RPMI7951 (cell line): ENCODE measurements around the gene ALDH1A3. TPM values are rescaled to one million over a fixed set of nuclear protein-coding genes. Genes with fewer than 3 reads are reported as not detected.
"Not testable (repeated sequence)": the region's sequence is repeated elsewhere in the genome, so short reads cannot be mapped to it uniquely, and the experiment has no call there.

Experiments used
- DNase-seq: peaks from one replicate; pipeline ENCODE4 v3.0.0-alpha.2; 2012; ENCODE audit warnings: low read depth
- total RNA-seq: library from RNA; depleted of rRNA; stranded (reverse); fragments of >200 nt; shearing (Covaris generic); gene quantifications from 2 replicates; pipeline ENCODE4 v1.2.3, GENCODE V29; 2014; rRNA removed

The ALDH1A3 gene
- 158 and 217 TPM in 2 replicates for total RNA-seq

DNA sequence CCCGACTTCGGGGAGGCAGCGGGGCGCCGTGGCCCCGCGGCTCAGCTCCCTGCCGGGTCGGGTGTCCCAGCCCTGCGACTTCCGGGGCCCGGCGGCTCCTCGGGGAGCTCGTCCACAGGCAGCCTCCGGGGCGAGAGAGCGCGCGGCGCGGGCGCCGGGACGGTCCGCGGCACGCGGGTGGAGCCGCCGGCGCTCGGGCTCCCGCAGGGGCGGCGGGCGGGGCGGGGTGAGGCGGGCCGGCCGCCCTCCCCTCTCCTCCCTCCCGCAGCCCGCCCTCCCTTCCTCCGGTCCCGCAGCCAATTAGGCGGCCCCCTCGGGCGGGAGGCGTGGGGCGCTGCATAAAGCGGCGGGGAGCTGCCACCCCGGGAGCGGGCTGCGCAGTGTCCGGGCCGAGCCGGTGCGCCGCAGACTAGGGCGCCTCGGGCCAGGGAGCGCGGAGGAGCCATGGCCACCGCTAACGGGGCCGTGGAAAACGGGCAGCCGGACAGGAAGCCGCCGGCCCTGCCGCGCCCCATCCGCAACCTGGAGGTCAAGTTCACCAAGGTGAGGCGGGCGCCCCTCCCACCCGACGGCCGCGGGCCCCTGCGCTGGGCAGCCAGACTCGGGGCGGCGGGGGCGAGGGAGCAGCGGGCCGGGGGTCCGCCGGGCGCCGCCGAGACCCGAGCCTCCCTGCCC, at the start of gene ALDH1A3:
ALDH1A3 (plus strand) TSS at position 368 of the 675 bp plus-strand sequence; CDS start at position 445, 77 bp downstream.
- DNase-seq = peak; percentile 85

DNA sequence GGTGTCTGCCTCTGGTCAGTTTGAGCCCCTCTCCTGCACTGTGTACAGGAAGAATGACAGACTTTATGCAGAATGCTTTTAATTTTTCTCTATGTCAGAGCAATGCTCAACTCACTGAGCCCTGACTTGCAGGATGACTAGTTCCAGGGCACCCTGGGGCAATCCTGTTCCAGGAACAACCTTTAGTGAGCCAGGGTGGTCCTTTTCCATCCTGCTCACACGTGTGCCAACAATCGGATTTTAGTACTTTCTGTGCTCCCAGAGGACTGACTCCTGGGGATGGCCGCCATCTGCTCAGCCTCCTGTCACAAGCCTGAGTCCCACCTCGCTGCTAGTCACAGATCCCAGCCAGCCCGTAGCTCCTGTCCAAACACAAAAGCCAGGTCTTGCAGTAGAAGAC, 48.2 kb upstream of the ALDH1A3 start:
- DNase-seq = no peak

DNA sequence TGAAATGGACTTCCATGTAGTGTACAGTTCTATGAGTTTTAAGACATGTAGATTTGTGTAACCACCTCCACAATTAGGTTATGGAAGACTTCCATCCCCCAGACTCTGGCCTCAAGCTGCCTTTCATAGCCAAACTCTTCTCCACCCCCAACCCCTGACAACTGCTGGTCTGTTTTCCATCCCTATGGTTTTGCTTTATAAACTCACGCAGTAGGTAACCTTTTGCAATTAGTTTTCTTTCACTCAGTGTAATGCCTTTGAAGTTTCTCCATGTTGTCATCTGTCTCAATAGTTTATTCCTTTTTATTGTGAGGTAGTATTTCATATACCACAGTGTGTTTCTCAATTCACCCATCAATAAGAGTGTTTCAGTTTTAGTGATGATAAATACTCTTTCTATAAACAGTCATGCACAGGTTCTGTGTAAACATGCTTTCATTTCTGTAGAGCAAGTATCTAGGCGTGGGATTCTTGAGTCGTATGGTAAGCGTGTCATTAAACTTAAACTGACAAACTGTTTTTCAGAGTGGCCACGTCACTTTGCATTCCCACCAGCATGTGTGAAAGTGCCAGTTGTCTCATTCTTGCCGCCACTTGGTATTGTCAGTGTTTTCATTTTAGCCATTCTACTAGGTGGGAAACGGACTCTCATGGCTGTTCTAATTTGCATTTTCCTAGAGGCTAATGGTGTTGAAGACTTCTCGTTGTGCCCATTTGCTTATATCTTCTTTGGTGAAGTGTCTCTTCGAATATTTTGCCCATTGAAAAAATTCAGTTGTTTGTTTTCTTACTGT, 47.3 kb upstream of the ALDH1A3 start:
- DNase-seq = no peak

DNA sequence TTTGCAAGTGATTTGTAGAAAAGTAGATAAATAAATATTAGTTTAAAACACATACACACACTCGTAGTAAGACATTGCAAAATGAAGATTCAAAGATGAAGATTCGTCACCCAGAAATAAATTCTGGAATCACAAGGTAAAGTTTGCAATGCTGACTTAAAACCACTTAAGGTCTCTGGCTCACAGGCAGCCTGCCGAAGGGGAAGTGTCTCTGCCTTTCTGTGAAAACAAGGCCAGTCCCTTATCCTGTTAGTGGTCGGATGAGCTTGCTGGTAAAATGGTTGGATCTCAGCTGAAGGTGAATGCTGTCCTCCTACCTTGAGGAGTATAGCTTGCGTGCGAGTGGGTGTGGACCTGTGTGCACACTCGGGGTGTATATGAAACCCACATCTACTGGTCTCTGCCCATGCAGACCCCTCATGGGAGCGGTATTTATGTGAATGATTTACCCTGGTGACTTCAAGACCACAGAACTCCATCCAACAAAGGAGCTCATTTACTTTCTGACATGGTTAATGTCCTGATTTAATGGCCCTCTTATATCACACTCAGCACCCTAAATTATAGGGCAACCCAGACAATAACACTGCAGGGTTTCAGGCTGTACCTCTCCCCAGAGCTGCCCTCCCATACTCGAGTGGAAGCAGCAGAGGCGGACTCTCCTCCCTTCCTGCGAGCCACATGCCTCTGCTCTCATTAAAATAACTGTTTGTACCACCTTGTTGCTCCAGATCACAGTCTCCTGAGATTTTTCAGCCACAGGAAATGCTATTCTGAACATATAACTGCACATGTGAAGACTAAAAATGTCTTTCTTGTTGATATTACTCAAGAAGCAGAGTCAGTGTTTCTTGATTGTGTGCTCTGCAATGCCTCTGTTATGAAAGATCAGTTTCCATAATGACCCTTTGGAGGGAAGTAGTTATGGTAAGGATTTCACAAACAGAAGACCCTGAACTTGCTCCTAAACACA, 45.9 kb upstream of the ALDH1A3 start:
- DNase-seq = no peak

DNA sequence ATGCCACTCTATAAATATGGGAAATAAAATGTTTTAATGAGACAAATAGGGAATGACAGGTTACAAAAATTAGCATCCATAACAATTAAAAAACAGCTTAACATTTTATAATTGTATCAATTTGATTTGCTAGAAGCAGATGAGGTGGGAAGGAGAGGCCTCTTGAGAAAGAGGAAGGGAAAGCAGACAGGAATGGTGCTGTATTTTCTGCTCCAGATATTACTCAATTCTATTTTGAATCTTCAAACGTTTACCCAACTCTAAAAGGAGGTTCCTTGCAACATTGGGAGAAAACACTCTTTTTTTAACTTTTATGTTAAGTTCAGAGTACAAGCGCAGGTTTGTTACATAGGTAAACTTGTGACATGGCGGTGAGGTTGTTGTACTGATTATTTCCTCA, 44.9 kb upstream of the ALDH1A3 start:
- no peak for DNase-seq

DNA sequence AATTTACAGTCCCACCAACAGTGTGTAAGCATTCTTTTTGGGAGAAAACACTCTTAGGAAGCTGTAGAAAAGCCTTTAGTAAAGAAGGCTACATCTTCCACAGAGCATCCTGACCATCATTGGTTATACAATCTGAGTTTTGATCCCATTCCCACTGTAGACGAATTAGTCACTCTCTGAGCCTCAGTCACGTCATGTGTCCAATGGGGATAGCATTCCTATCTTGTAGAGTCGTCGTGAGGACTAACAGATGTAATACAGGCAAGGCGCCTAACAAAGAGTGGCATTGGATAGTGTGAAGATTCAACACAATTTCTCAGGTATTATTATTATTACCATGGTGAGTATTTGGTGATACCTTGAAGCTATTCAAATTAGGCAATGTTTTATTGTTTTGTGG, 44.0 kb upstream of the ALDH1A3 start:
- DNase-seq = no peak

DNA sequence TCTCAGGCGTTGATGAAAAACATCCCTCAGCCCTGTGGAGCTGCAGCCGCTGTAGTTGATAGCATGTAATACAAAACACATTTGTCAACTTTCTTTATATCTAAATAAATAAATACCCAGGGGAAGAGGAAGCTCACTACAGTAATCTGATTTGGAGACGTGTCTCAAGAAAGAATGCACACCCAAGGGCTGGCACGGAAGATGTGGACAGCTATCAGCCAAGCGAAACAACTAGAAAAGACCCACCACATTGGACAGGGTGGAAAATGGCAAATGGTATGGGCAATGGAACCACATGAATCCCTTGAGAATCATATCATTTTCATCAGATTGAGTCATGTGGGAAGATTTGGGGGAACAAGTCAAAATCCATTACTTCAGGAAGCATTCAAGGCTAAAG, 43.1 kb upstream of the ALDH1A3 start:
- DNase-seq = no peak

DNA sequence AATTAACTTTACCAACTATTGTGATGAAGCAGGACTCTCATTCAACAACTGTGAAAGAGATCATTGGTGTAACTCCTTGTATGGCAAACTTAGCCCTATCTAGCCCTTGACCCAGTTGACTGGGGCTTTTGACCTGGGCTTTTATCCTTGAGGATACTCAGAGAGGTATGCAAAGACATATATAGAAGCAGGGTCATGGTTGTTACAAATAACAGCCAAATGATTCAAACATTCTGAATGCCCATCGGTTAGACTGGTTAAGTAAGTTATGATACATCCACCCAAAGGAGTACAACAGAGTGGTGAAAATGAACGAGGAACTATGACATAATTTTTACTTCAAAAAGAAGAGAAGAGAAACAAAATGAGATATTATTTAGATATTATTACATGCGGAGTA, 38.2 kb upstream of the ALDH1A3 start:
- no peak for DNase-seq

DNA sequence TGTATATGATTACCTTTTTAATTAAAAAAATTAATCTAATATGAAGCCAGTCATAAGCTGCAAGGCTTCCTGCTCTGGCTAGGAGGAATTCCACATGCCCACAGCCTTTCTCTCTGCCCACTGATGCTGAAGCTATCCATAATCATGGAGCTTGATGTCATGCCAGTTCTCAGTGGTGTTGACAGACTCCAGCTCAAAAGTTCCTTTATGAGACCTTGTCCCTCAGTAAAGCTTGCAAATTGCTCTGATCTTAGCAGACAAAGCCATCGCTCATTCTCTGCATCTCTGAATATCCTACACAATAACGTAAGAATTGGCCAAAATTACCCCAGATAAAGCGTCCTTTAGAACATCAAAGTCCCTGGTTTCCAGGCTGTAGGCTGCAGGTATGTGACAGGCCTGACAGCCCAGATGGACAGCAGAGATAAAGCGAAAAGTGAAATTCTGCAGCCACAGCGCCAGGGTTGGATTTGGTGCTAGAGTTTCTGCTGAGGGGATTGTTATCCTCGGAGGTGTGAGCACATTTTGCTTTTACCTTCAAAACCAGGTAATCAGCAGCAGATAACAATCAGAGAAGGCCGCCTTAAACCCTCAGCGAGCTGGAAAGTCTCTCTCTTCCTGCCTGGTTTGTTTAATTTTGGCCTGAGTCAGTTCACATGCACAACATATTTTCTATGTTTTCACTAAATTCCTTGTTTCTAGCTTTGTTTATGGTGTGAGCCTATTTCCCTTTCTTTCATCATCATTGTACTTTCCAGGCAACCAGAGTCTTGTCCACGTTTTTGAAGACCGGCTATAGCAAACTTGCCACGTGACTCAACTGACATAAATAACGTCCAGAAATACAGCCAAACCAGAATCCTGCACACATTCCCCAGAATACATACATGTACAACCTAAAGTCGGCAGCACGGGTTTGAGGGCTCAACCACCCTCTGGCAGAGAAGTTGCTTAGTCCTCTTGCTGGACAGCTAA, 36.6 kb upstream of the ALDH1A3 start:
- DNase-seq = no peak

DNA sequence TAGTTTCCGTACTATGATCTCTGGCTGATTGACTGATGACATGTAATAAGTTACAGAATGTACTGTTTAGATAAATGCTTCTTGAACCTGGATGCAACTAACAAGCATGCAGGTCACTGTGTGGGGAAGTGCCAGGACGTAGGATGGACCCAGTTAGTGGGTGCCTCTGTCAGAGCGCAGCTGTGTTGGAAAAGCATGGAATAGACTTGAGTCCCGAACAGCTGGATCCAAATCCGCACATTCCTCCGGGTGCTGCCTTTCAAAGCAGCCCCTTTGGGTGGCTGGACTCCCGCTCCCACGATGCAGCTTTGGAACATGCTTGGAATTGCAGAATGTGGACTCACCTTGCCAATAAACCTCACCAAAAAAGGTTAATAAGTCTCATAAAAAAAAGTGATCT, 35.5 kb upstream of the ALDH1A3 start:
- DNase-seq = no peak

DNA sequence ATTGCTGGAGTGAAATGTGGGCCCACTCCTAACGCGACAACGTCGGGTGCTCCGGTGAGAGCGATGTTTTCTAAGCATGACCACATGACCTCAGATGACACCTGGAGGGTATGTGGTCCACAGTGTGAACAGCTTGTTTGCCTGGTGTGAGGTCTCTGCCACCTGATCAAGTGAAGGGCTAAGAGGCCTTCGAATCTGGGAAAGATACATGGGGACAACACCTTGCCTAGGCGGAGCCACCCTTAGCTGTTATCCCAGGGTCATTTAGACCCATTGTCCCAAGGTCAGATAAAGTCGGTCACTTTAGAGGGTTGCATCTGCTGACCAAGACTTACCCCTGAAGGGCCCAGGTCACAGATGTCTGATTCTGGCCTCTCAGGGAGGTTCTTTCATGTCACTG, 34.9 kb upstream of the ALDH1A3 start:
- no peak for DNase-seq

DNA sequence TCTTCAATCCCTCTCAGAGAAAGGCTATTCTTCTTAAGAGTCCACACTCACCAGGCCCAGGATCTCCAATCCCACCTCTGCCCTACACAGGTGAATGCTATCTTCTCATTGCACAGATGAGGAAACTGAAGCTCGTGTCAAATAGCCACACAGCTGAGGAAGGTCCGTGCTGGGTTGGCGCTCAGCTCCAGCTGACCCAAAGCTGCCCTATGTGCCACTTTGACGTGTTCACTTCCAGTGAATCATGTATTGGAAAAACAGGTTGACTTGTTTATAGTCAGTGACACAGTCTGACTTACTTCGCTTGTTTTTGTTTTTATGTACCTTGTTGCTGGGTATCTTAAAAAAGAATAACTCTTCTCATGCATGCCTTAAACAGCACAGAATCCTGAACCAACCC, 32.4 kb upstream of the ALDH1A3 start:
- no peak for DNase-seq

DNA sequence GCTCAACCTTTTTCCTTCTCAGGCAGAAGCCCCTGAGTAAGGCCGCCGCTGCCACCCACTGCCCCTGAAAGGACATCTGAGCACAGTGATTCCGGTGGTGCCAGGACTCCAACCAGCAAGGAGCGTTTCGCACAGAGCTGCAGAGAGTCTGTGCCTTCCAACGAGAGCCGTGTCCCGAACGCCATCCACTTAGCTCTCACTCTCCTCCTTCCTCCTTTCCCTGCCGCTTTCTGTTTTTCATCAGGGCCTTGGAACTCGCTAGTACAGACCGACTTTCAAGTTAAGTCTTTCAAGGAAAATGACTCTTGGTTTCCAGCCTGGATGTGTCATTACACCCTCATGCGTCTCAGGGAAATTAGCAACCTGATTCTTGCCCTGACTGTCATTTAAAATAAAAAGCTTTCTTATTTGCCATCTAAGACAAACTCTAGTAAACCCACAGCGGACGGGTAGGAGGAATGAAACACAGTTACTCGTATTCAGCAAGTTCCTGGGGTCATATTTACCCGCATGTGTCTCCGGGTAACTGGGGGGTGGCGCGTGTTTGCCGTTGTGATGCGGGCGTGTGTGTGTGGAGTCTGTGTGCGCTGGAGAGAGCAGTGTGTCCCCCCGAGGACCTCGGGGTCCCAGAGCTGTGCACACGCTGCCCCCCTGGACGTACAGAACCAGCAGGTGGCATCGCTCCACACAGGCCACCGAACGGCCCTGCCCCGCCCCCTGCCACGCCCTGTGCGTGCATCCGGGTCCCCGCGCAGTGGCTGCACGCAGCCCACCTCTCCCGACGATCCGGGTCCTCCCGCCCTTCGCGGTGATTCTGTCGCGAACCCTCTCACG, 30.4 kb upstream of the ALDH1A3 start:
- peak; percentile 78 for DNase-seq

DNA sequence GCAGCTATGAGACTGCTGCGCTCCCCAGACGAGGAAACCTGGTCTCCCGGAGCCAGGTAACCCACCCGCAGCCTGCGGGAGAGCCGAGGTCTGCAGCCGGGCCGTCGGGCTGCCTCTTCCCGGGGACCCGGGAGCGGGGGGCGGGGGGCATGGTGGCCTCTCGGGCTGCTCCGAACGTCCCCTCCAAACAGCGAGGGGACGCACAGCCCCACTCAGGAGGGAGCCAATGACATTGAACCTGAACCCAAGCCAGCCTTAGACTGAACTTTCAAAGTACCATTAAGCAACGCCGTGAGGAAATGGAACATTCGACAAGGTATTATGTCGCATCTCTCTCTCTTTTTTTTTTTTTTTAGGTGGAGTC, 29.8 kb upstream of the ALDH1A3 start:
- no peak for DNase-seq

DNA sequence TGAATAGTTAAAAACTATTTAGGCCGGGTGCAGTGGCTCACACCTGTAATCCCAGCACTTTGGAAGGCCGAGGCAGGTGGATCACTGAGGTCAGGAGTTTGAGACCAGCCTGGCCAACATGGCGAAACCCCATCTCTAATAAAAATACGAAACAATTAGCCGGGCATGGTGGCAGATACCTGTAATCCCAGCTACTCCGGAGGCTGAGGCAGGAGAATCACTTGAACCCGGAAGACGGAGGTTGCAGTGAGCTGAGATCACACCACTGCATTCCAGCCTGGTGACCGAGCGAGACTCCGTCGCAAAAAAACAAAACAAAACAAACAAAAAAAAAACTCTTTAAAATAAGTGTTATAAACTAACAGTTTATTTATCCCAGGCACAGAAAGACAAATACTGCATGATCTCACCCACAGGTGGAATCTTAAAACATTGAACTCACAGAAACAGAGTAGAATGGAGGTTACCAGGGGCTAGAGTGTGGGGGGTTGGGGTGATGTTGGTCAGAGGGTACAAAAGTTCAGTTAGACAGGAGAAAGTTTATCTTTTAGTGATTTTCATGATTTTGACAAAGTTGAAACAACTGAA, 28.1 kb upstream of the ALDH1A3 start:
- DNase-seq = not testable (repeated sequence)

DNA sequence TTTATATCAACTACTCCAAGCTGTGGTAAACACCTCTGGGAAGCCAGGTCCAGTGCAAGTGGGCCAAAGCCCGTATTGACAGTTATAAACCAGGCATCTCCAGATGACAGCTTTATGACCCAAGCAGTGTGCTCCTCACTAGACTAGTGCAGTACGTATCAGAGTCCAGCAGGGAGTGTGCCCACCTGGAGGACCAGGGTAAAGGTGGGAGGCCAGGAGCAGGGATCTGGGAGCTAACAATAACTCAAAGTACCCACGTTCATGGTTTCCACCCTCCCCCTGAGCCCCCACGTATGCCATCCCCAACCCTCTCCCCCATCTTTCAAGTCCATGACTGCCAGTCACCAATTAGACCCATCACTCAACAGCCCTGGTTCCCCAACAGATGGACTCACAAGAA, 27.0 kb upstream of the ALDH1A3 start:
- DNase-seq = no peak

DNA sequence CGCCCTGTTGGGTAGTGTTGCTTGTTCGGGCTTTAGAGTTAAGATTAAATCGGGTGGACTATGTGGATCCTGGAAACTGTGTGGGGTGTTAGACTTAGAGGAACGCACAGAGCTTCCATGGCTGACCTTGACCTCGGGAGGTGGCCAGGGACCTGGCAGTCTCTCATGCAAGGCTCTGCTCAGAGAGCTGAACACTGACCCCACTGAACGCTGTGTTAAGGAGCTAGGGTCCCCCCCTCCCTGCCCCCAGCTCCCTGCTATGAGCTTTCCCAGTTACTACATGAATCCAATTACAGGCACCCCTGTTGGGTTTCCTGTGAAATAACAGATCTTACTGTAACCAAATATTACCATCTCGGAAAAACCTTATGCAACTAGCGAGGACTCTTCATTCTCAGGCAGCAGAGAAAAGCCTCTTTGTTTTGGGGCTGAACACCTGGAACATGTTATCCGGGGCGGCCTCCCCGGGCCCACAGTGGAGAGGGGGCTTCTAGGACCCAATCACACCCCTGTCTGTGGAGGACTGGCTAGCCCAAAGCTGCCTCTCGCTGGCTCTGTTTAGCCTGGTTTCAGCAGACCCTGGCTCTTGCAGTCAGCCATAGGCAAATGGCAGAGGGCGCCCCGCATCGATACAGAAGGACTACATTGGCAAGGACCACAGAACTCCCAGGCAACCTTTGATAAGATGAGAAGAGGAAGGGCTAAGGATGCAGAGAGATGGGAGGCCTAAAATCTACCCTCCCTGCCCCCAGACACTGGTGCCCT, 25.8 kb upstream of the ALDH1A3 start:
- no peak for DNase-seq

DNA sequence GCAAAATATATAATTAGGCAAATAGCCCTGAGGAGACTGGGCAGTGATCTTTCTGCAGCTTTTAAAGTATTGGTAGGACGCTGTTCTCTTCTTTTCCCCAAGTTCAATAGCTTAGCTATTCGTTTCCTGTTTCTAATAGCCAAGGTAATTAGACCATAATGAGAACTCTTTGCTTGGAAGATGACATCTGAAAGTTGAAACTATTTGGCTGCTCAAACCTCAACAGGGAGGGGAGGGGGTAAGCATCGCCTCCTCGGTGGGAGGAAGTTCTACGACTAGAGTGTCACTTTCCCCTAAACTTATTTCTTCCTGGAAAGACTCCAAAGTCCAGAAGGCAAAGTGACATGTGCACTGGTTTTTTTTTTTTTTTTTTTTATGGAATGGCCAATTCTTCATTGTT, 22.8 kb upstream of the ALDH1A3 start:
- DNase-seq = no peak

DNA sequence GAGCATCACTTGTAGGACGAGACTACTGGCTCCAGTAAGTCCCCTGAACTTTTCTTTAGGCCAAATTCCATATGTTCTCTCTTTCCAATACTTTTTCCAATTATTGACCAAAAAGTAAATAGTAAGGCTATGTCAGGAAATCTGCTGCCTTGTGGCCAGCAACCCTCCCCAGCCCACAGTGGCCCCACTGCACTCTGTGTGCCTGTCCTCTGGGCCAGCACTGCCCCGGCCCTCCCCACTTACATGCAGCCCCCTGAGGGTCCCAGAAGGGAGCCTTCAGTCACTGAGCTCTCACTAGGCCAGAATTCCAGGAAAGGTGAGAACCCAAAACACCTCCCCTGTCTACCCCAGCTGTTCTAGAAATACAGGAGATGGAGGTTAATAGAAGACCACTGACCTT, 21.3 kb upstream of the ALDH1A3 start:
- DNase-seq = no peak
